HL-60/S4 treated with retinoic acid at 250 ng/mL for 4 days and 3 days (cell line): Measurements from ENCODE around the gene ZNRF1.
"Not testable (repeated sequence)": the region's sequence is repeated elsewhere in the genome, so short reads cannot be mapped to it uniquely, and the experiment has no call there.

Experiments used
- in situ Hi-C: fragments of 300-500 bp; cut with MboI; formaldehyde crosslinking; loops from 2 replicates; pipeline ENCODE4 v1.7.0; 2022; ENCODE audit warnings: low sequenced_read_pairs

Gene ZNRF1

DNA sequence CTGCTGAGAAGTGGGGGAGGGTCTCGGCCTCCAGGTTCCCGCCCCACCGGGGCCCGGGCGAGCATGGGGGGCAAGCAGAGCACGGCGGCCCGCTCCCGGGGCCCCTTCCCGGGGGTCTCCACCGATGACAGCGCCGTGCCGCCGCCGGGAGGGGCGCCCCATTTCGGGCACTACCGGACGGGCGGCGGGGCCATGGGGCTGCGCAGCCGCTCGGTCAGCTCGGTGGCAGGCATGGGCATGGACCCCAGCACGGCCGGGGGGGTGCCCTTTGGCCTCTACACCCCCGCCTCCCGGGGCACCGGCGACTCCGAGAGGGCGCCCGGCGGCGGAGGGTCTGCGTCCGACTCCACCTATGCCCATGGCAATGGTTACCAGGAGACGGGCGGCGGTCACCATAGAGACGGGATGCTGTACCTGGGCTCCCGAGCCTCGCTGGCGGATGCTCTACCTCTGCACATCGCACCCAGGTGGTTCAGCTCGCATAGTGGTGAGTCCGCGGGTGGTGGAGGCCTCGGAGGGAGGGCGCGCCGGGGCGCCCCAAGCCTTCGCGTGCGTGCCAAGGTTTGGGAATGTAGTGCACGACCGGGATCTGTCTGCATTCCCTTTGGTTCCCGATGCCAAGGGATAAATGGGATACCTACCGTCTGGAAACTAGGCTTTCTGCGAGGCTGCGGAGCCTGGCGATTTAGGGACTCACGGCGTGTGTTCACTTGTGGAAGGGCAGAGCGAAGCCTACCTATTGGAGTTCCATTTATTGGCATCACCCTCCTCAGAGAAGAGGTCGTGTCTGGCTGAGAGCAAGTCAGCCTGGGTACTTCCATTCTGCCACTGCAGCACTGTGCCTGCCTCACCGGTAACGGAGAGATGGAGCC lies 1.0 kb downstream of the ZNRF1 start:
- in situ Hi-C loops, result loop anchor here (10.0 kb wide), 1 partner anchor 105 kb away; no protein-coding TSS in a partner anchor

DNA sequence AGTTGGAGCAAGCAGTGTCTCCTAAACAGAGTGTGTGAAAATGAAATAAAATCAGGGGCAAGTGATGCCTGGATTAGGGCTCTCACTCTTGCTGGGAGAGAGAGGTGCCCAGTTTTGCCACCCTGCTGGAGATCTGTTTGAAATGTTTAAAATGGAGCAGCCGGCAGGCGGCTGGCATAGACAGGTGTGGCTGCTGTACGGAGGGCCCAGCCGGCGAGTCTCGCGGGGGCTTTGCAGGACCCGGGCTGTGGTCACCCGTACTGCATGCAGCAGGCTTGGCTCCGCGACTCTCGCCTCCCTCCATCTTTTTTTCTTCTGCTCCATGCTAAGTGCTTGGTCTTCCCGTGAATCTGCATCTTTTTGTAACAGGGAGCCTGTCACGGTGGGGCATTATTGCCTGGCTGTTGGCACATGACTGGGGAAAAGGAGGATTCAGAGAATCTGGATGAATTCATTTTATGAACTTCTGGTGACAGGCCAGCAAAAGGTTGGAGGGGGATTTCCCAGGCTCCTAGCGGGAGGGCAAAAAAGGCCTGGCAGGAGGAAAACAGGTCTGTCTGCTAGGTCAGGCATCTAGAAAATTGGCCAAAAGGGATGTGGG lies 1.8 kb downstream of the ZNRF1 start:
- in situ Hi-C loops, result no loop called here

DNA sequence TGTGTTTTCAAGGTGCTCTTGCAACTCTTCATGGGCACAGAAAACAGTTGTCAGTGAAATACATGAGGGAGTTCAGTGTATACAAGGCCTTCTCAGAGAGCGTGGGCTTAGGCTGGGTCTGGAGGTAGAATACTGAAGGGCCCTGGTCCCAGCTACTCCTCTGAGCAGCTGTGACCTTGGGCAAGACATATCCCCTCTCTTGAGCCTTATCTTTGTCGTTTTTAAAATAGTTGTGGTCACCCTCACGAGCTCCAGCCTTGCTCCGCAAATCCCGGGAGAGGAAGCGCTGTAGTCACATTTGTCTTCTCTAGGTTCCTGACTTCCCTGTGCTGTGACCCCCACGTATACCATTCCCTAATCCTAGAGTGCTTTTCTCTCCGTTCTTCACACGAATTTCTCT lies 3.6 kb downstream of the ZNRF1 start:
- in situ Hi-C loops, result no loop called here

DNA sequence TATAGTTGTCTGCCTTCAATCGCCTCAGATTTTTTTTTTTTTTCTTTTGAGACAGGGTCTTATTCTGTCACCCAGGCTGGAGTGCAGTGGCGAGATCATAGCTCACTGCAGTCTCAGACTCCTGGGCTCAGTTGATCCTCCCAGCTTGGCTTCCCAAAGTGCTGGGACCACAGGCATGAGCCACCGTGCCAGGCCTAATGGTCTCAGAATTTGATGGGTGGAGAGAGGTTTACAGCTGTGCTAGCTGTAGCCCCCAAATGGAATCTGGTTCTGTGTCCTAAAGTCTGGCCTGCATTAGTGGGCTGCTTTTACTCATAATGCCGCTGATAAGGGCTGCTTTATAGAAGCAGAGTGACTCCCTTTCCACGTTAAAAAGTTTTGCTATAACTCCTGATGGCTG lies 5.1 kb downstream of the ZNRF1 start:
- in situ Hi-C loops, result no loop called here

DNA sequence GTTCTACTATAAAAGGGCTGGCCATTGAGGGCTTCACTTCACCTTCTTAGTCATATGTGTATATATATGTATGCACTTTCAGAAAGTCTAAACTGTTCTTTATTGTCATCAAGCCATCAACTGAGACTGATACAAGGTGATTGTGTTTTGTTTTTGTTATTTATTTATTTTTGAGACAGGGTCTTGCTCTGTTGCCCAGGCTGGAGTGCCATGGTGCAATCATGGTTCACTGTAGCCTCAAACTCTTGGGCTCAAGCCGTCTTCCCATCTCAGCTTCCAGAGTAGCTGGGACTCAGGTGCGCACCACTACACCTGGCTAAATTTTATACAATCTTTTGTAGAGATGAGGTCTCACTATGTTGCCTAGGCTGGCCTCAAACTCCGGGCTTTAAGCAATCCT lies 5.6 kb downstream of the ZNRF1 start:
- in situ Hi-C loops, result no loop called here

DNA sequence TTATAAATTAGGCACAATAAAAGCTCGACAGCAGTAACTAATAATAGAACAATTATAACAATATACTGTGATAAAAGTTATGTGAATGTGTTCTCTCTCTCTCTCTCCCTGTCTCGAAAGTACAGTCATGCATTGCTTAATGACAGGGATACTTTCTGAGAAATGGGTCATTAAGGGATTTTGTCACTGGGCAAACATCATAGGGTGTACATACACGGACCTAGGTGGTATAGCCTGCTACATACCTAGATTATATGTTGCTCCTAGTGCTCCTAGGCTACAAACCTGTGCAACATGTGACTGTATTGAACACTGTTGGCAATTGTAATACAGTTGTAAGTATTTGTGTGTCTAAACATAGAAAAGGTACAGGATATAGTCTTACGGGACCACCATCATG lies 6.9 kb downstream of the ZNRF1 start:
- in situ Hi-C loops, result no loop called here

DNA sequence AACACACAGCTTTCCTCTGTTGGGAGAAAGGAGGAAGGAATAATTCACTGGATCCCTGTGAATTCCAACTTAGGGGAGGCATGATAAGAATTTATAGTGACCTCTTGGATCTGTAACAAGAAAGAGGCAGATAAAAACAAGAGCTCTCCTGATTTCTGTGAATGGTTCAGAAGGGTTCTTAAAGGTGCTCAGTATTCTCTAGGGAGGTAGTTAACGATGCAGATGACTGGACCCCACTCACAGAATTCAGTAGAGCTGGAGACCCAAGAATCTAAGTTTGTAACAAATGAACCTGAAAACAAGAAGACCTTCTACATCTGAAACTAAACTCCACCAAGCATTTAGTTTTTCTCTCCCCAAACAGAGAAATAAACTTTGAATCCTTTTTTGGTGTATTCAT lies 8.6 kb downstream of the ZNRF1 start:
- in situ Hi-C loops, result no loop called here

DNA sequence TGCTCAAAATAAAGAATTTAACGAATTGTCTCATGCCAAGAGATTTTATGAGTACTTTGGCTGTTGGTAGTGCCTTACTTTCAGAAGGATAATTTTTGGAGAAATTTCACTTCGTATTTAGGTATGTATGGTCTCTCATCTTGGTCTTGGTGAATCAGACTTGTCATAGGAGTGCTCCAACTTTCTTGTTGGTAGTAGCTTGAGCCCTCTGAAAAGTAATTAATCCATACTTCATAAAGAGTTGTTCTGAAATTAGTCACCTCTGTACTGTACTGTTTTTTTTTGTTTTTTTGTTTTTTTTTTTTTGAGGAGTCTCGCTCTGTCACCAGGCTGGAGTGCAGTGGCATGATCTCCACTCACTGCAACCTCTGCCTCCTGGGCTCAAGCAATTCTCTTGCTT lies 11.6 kb downstream of the ZNRF1 start:
- in situ Hi-C loops, result no loop called here

DNA sequence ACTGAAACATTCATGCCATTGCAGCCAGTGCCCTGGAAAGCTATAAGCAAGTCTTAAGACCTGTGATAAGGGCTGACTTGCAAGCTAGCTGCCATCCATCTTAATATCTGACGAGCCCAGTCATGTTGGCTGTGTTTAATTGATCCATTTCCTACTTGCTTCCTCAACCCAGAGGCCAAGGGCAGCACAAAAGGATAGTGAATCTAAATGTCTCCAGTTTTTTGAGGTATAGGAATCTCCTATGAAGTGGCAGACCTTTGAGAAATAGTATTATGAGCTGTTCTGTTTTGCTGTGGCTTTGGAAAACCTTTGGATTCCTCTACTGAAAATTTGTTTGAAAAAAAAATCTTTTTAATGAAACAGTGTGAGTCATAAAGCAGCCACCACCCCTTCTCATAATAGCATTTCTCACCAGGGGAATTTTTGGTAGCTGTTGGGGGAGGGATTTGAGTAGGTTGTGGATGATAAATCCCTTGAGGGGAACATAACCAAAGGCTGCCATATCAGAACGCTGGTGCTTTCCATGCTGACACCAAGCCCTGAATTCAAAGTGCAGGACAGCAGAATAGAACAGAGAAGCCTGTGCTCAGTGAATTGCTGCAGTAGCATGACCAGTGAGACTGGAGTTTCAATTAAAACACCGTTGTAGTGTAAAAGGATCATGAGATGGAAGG lies 12.9 kb downstream of the ZNRF1 start:
- in situ Hi-C loops, result no loop called here

DNA sequence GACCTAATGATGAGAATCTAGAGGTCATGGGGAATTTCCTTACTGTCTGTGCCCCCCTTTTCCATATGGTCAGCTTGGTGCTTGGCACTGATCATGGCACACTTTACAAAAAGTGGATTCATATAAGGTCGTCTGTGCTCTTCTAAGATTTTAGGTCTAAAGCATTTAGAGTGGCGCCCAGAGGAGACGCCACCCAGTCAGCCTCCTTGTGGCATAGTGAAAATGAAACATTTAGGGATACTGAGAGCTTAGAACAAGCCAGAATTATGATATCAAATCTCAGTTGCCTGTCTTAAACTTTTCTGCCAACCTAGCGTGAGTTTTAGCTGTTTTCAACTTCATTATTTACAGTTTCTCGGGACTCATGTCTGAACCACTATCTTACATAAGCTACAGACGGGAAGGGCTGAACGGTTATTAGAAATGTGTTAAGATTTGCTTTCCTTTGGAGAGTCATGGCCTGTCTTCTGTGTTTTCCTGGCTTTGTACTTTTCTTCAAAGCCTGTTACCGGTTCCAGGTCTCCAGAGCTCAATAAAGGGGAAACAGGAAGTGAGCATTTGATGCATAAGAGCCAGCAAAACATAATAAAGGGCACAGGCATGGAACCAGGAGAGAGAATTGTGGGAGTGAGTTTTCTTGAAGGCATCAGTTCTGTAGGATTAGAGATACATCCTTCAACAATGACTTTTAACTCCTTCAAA lies 13.7 kb downstream of the ZNRF1 start:
- in situ Hi-C loops, result no loop called here

DNA sequence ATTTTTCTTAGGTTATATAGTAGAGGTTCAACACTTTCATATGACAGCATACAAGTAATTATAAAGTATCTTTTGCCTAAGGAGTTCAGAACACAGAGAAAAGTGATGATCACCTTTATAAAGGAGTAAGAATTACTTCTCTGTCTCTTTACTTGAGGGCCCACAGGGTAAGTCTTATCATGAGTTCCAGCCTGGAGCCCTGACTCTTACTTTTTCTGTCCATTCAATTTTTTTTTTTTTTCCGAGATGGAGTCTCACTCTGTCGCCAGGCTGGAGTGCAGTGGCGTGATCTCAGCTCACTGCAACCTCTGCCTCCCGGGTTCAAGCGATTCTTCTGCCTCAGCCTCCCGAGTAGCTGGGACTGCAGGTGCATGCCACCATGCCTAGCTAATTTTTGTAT lies 14.3 kb downstream of the ZNRF1 start:
- in situ Hi-C loops, result not testable (repeated sequence)

DNA sequence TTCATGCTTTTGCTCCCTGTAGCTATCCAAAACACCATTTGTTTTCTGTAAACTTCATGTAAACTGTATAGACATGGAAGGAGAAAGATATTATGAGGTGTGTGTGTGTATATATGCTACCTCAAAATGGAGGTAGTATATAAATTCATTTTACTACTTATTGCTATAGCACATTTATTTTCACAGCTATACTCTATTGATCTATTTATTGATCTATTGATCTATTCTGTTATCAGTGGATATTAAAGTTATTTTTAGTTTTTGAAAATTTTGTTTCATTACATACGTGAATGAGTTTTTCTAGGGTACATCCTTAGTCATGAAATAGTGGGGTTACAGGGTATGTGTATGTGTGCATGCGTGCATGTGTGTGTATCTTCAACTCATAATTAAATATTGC lies 15.5 kb downstream of the ZNRF1 start:
- in situ Hi-C loops, result no loop called here

DNA sequence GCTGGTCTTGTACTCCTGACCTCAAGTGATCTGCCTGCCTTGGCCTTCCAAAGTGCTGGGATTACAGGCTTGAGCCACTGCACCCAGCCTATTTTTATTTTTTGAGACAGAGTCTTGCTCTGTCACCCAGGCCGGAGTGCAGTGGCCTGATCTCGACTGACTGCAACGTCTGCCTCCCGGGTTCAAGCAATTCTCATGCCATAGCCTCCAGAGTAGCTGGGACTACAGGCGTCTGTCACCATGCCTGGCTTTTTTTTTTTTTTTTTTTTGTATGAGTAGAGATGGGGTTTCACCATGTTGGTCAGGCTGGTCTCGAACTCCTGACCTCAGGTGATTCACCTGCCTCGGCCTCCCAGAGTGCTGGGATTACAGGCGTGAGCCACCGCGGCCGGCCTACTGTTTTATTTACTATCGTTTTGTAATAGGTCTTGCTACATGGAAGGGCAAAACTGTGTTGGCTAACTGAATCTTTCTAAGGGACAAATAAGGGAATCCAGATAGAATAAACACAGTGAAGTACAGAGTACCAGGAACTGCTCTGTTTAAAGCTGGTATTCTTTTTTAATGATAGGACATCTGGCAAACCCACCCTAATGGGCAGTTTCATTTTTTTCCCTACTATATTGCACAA lies 17.7 kb downstream of the ZNRF1 start:
- in situ Hi-C loops, result not testable (repeated sequence)

DNA sequence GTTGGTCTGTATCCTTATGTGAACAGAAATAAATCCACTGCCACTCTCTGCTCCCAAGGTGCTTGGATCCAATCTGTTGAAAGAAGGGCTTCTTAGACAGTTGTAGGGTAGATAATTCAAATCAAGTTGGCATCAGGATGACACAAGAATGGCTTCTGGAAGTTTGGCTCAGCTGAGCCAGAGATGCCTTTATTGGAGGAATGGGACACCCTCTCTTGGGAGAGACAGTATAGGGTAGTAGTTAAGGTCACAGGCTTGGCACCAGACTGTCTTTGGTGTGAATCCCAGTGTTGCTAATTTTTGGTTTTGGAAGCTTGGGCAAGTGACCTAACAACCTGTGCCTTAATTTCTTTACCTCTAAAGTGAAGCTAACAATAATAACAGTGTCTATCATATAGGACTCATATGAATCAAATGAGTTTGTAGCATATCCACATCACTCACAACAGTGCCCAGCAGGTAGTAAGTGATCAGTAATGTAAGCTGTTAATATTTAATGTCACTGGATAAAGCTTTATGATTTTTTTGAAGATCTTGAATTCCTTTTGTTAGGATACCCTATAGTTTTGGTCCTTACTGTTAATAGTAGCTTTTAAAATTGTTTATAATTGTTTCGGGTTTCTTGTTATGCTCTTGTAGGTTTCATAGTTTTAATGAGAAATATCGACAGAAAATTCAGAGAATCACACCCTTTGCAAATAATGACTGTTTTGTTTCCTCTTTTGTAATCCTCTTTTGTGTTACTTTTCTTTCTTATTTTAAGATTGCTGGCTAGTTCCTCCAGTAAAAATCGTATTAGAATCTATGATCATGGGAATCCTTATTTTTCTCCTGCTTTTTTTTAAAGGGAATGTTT lies 19.1 kb downstream of the ZNRF1 start:
- in situ Hi-C loops, result no loop called here

DNA sequence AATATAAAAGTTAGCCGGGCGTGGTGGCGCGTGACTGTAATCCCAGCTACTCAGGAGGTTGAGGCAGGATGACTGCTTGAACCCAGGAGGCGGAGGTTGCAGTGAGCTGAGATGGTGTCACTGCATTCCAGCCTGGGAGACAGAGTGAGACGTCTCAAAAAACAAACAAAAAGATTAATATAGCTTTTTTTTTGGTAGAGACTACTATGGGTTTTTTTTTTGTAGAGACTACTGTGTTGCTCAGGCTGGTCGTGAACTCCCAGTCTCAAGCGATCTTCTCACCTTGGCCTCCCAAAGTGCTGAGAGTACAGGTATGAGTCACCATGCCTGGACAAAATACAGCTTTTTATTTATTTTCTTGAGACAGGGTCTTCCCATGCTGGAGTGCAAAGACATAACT lies 20.2 kb downstream of the ZNRF1 start:
- in situ Hi-C loops, result no loop called here

DNA sequence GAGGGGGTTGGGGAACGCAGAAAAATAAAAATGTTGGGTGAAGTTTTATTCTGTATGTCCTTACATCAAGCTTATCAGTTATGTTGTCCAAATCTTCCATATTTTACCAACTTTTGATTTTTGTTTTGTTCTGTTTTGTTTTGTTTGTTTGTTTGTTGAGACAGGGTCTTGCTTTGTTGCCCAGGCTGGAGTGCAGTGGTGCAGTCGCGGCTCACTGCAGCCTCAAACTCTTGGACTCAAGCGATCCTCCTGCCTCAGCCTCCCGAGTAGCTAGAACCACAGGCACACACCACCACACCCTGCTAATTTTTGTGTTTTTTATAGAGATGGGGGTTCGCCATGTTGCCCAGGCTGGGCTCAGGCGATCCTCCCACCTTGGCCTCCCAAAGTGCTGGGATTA lies 20.8 kb downstream of the ZNRF1 start:
- in situ Hi-C loops, result no loop called here

DNA sequence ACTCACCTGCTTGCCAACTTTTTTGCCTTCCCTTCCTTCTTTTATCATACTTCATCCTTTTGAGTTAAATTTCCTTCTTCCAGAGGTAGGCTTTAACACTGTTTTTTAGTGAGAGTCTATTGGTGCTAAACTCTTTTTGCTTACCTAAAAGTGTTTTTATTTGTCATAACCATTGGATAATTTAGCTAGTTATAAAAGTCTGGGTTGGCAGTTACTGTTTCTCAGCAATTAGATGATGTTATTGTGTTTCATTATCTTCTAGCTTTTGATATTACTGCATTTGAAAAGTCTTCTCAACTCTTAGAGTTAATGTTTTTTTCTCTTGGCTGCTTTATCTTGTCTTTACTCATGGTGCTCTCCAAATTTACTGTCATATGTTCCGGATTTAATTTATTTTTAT lies 22.6 kb downstream of the ZNRF1 start:
- in situ Hi-C loops, result no loop called here

DNA sequence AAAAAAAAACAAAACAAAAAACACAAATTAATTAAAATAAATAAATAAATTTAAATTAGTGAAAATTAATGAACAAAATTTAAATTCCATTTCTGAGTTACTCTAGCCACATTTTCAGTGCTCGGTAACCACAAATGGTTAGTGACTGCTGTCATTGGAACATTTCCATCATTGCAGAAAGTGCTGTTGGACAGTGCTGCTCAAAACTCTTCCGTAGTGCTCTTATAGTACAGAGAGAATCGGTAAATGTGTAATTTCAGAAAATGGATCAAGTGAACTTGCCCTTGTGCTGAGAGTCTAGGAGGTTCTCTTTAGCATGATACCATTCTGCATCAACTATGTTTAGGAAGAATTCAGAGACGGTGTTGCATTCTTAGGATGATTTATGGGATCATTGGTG lies 23.7 kb downstream of the ZNRF1 start:
- in situ Hi-C loops, result no loop called here

DNA sequence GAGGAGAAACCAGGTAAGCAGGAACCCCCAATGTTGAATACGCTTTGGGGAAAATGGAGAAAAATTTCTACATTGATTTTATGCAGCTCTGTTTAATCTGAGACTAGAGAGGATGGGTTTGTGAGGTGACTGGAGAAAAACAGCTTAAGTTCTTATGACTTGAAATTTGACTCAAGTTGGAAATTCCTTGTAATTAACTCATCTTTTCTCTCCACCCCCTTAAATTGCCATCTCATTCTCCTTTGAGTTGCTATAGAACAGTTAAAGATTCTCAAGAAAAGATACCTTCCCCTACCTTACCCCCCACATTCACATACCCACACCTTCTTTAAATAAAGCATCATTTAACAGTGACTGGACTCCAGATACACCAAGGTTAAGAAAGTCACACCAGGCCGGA lies 24.2 kb downstream of the ZNRF1 start:
- in situ Hi-C loops, result no loop called here

DNA sequence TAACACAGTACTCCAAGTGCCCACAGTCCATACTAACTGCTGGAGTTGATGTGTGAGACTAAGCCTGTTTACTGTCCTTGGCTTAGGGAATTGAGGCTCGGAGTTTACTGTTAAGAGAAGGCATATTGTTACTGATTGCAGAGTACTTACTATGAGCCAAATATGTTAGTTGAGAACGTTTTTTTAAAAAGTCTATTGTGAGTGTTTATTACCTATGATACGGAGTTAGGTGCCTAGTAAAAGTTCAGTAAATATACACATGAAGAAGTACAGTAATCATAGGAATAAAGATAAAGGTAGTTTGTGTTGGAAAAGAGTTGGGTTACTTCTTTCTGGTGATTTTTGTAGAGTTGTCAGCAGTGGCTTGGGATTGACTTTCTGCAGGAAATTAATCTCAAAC lies 25.4 kb downstream of the ZNRF1 start:
- in situ Hi-C loops, result no loop called here
